ENCODE measurements around the gene ZMYM1. TPM values are rescaled to one million over a fixed set of nuclear protein-coding genes. Genes with fewer than 3 reads are reported as not detected.
"Not testable (repeated sequence)": the region's sequence is repeated elsewhere in the genome, so short reads cannot be mapped to it uniquely, and the experiment has no call there.

The ZMYM1 gene
- 11.8 and 12.7 TPM in 2 replicates for total RNA-seq

GRCh38 chr1:35079003-35079930, at the start of gene ZMYM1:
ZMYM1 (plus strand) TSS chr1:35079385; CDS start chr1:35093988, 14,603 bp downstream.
- peak; percentile 81 to 90 for DNase-seq (ENCODE audit: low read depth in 2 of 2)

GRCh38 chr1:35029761-35030160, 49.4 kb upstream of the ZMYM1 start:
- no peak for DNase-seq (ENCODE audit: low read depth in 2 of 2)

- no peak for DNase-seq (ENCODE audit: low read depth in 2 of 2)
Measured at GRCh38 chr1:35030338-35030737, 48.8 kb upstream of the ZMYM1 start.

- DNase-seq (ENCODE audit: low read depth in 2 of 2) = peak in 1 of 2 donors; percentile 67
Measured at GRCh38 chr1:35030756-35031446, 48.3 kb upstream of the ZMYM1 start.

- no peak for DNase-seq (ENCODE audit: low read depth in 2 of 2)
Measured at GRCh38 chr1:35032384-35032739, 46.8 kb upstream of the ZMYM1 start.

- DNase-seq (ENCODE audit: low read depth in 2 of 2) = no peak
Measured at GRCh38 chr1:35033346-35033745, 45.8 kb upstream of the ZMYM1 start.

- no peak for DNase-seq (ENCODE audit: low read depth in 2 of 2)
Measured at GRCh38 chr1:35036621-35037020, 42.6 kb upstream of the ZMYM1 start.

- DNase-seq (ENCODE audit: low read depth in 2 of 2) = no peak
Measured at GRCh38 chr1:35037206-35037605, 42.0 kb upstream of the ZMYM1 start.

- DNase-seq (ENCODE audit: low read depth in 2 of 2) = no peak
Measured at GRCh38 chr1:35038723-35039122, 40.5 kb upstream of the ZMYM1 start.

- no peak for DNase-seq (ENCODE audit: low read depth in 2 of 2)
Measured at GRCh38 chr1:35043498-35043897, 35.7 kb upstream of the ZMYM1 start.

- no peak for DNase-seq (ENCODE audit: low read depth in 2 of 2)
Measured at GRCh38 chr1:35044431-35044830, 34.8 kb upstream of the ZMYM1 start.

- DNase-seq (ENCODE audit: low read depth in 2 of 2) = no peak
Measured at GRCh38 chr1:35046730-35047129, 32.5 kb upstream of the ZMYM1 start.

- DNase-seq (ENCODE audit: low read depth in 2 of 2) = peak in 1 of 2 donors; percentile 84
Measured at GRCh38 chr1:35047188-35047858, 31.9 kb upstream of the ZMYM1 start.

- no peak for DNase-seq (ENCODE audit: low read depth in 2 of 2)
Measured at GRCh38 chr1:35049116-35049515, 30.1 kb upstream of the ZMYM1 start.

- no peak for DNase-seq (ENCODE audit: low read depth in 2 of 2)
Measured at GRCh38 chr1:35053433-35053832, 25.8 kb upstream of the ZMYM1 start.

GRCh38 chr1:35054282-35054681, 24.9 kb upstream of the ZMYM1 start:
- DNase-seq (ENCODE audit: low read depth in 2 of 2) = not testable (repeated sequence)

GRCh38 chr1:35058321-35058720, 20.9 kb upstream of the ZMYM1 start:
- not testable (repeated sequence) for DNase-seq (ENCODE audit: low read depth in 2 of 2)

- no peak for DNase-seq (ENCODE audit: low read depth in 2 of 2)
Measured at GRCh38 chr1:35058988-35059387, 20.2 kb upstream of the ZMYM1 start.

GRCh38 chr1:35062518-35063196, 16.5 kb upstream of the ZMYM1 start:
- DNase-seq (ENCODE audit: low read depth in 2 of 2) = peak in 1 of 2 donors; percentile 94

GRCh38 chr1:35064265-35064664, 14.9 kb upstream of the ZMYM1 start:
- no peak for DNase-seq (ENCODE audit: low read depth in 2 of 2)

- DNase-seq (ENCODE audit: low read depth in 2 of 2) = no peak
Measured at GRCh38 chr1:35069746-35070145, 9.4 kb upstream of the ZMYM1 start.
